HG03060 (cell line): ENCODE data around the gene TSHZ1.

ENCODE experiments used
- ATAC-seq: cut with Tn5 transposase; IDR thresholded peaks from one replicate; pipeline ENCODE4 v1.9.1; 2021; ENCODE audit warnings: low read depth, moderate number of reproducible peaks; ENCODE audit not compliant: unreplicated experiment

The TSHZ1 gene

GRCh38 chr18:75264926-75265597 lies 54.5 kb downstream of the TSHZ1 start:
- ATAC-seq, result no peak

- no peak for ATAC-seq
Measured at GRCh38 chr18:75265872-75266271, 55.3 kb downstream of the TSHZ1 start.

- peak; percentile 68 for ATAC-seq
Measured at GRCh38 chr18:75267643-75268363, 57.2 kb downstream of the TSHZ1 start.

GRCh38 chr18:75268364-75268646 lies 57.7 kb downstream of the TSHZ1 start:
- no peak for ATAC-seq

- ATAC-seq, result no peak
Measured at GRCh38 chr18:75269124-75269680, 58.6 kb downstream of the TSHZ1 start.

GRCh38 chr18:75269696-75270095 lies 59.1 kb downstream of the TSHZ1 start:
- no peak for ATAC-seq

- no peak for ATAC-seq
Measured at GRCh38 chr18:75271952-75272351, 61.4 kb downstream of the TSHZ1 start.

- ATAC-seq, result no peak
Measured at GRCh38 chr18:75273817-75274216, 63.2 kb downstream of the TSHZ1 start.

- no peak for ATAC-seq
Measured at GRCh38 chr18:75275226-75275625, 64.6 kb downstream of the TSHZ1 start.

- ATAC-seq, result no peak
Measured at GRCh38 chr18:75276818-75277609, 66.4 kb downstream of the TSHZ1 start.

GRCh38 chr18:75277610-75277928 lies 67.0 kb downstream of the TSHZ1 start:
- ATAC-seq, result no peak

GRCh38 chr18:75279381-75279780 lies 68.8 kb downstream of the TSHZ1 start:
- no peak for ATAC-seq

- no peak for ATAC-seq
Measured at GRCh38 chr18:75280427-75281280, 70.1 kb downstream of the TSHZ1 start.

GRCh38 chr18:75282746-75283145 lies 72.1 kb downstream of the TSHZ1 start:
- ATAC-seq, result no peak

GRCh38 chr18:75283731-75284130 lies 73.1 kb downstream of the TSHZ1 start:
- no peak for ATAC-seq

GRCh38 chr18:75284566-75284965 lies 74.0 kb downstream of the TSHZ1 start:
- ATAC-seq, result no peak

- ATAC-seq, result no peak
Measured at GRCh38 chr18:75285876-75286275, 75.3 kb downstream of the TSHZ1 start.

- ATAC-seq, result no peak
Measured at GRCh38 chr18:75287006-75287405, 76.4 kb downstream of the TSHZ1 start.

GRCh38 chr18:75287700-75288099 lies 77.1 kb downstream of the TSHZ1 start:
- ATAC-seq, result no peak

- no peak for ATAC-seq
Measured at GRCh38 chr18:75289761-75290160, 79.2 kb downstream of the TSHZ1 start.
